Anterior cingulate cortex (tissue), 58 donors: Measurements from ENCODE around the gene ENTR1.

Experiments
- DNase-seq, 58 donors: peaks; one replicate each; lab custom pipeline; 2025; lab: John Stamatoyannopoulos, UW

ENTR1 gene

GRCh38 chr9:136410500-136411287, at the start of gene ENTR1, which contains the start of gene PMPCA:
Gene ENTR1 (minus strand): TSS chr9:136410614. CDS start chr9:136410397, 217 bp downstream.
Gene PMPCA (plus strand): TSS chr9:136410658. CDS start chr9:136410669, 11 bp downstream.
- peak in 57 of 58 donors; percentile 42 to 91 (median 82) for DNase-seq

GRCh38 chr9:136459425-136459824, 49.0 kb upstream of the ENTR1 start:
- no peak for DNase-seq

- no peak for DNase-seq
These were observed 46.9 kb upstream of the ENTR1 start for GRCh38 chr9:136457326-136457725.

GRCh38 chr9:136456258-136456657, 45.8 kb upstream of the ENTR1 start:
- no peak for DNase-seq

GRCh38 chr9:136455043-136456002, 44.9 kb upstream of the ENTR1 start:
- no peak for DNase-seq

GRCh38 chr9:136454026-136454796, 43.8 kb upstream of the ENTR1 start:
- no peak for DNase-seq

- DNase-seq, result no peak
These were observed 42.9 kb upstream of the ENTR1 start for GRCh38 chr9:136453326-136453725.

- no peak for DNase-seq
These were observed 40.9 kb upstream of the ENTR1 start for GRCh38 chr9:136451221-136451877.

- DNase-seq, result peak in 3 of 58 donors; percentile 6 to 30 (median 26)
These were observed 38.2 kb upstream of the ENTR1 start for GRCh38 chr9:136448655-136449054.

- DNase-seq, result no peak
These were observed 36.9 kb upstream of the ENTR1 start for GRCh38 chr9:136447173-136447778.

GRCh38 chr9:136445799-136446198, 35.4 kb upstream of the ENTR1 start:
- DNase-seq, result no peak

- no peak for DNase-seq
These were observed 33.7 kb upstream of the ENTR1 start for GRCh38 chr9:136444102-136444501.

- no peak for DNase-seq
These were observed 33.3 kb upstream of the ENTR1 start for GRCh38 chr9:136443687-136444086.

- no peak for DNase-seq
These were observed 32.7 kb upstream of the ENTR1 start for GRCh38 chr9:136443087-136443486.

- DNase-seq, result no peak
These were observed 31.9 kb upstream of the ENTR1 start for GRCh38 chr9:136442265-136442664.

- peak in 1 of 58 donors; percentile 32 for DNase-seq
These were observed 31.3 kb upstream of the ENTR1 start for GRCh38 chr9:136441681-136442245.

GRCh38 chr9:136441191-136441680, 30.8 kb upstream of the ENTR1 start:
- DNase-seq, result no peak

GRCh38 chr9:136439481-136440408, 29.3 kb upstream of the ENTR1 start, which contains the start of gene INPP5E:
Gene INPP5E (minus strand): TSS chr9:136439845. CDS start chr9:136439419, 426 bp downstream.
- peak in 50 of 58 donors; percentile 5 to 68 (median 42) for DNase-seq
